ENCODE measurements around the gene HLCS. TPM values are rescaled to one million over a fixed set of nuclear protein-coding genes. Genes with fewer than 3 reads are reported as not detected.

Gene HLCS
- total RNA-seq, 1 experiment from 2014 or later: 12.7 TPM

DNA sequence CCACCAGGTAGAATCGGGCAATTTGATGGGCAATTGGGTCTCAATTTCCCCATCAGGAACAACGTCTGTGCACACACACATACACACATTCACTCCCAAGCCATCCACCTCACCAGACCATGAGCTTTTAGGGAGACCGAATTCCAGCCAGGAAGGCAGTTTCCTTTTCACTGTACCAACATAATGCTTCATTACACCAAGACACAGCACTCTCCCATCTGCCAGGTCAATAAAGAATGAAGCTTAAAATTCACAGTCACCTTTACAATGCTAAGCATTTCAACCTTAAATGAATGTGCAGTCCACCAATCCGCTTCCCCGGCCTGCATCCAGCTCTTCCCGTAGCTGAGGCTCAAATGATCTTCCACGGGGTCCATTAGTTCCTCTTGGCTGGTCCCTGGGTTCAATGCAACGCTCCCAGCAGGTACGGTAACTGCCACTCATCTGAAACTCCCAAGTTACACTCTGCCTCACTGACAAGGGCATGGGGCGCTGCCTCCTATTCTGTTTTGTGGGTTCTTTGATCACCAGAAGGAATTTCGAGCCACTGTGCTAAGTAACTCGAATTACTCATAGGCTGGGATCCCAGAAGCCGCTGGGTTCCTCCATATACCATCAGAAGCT lies 162.5 kb downstream of the HLCS start:
- no CpG with 5 or more reads among the region's 13 CpGs for WGBS (ENCODE audit: extremely low coverage, insufficient read length, low lambda C conversion rate)
- no peaks in the 10 kb centered on the region for H3K27me3 ChIP-seq (ENCODE audit: insufficient read depth, low read length)
- no peak overlapping the region for H2BK15ac ChIP-seq (ENCODE audit: low read depth, low read length)
- H4K20me1 ChIP-seq (ENCODE audit: control insufficient read depth, insufficient read depth, insufficient read length): no peaks in the 10 kb centered on the region
- H3K27ac ChIP-seq (ENCODE audit: insufficient read length, low read depth, low read length): no peak overlapping the region
- H3K18ac ChIP-seq (ENCODE audit: insufficient read length, low read depth, low read length): no peak overlapping the region
- TF ChIP-seq CTCF (conservative IDR thresholded peaks at IDR 0.05): no peak
- Mint-ChIP-seq H3K36me3 (ENCODE audit: insufficient read depth in 1 of 3, low read depth in 3 of 3) (peaks cover 0 to 3% (median 0%) of the 10 kb centered on the region in 3 experiments; a peak in 3 of 7 replicates), H3K9me3 (peaks cover 4% of the 10 kb centered on the region in 2 experiments; a peak in 2 of 5 replicates), H3K27ac (peak overlapping the region in 1 of 3 experiments; percentile 57; a peak in 1 of 7 replicates), H3K4me1 (no peaks in the 10 kb centered on the region), H3K27me3 (ENCODE audit: low read depth) (no peaks in the 10 kb centered on the region), H3K4me3 (no peak overlapping the region)
- no peak overlapping the region for H2BK20ac ChIP-seq (ENCODE audit: low read depth, low read length, poor library complexity, severe bottlenecking)
- no peak overlapping the region for H2AK5ac ChIP-seq (ENCODE audit: insufficient read length, low read length)
- no peak overlapping the region for H2BK5ac ChIP-seq (ENCODE audit: insufficient read length, low read length)
- no peaks in the 10 kb centered on the region for H3K9me3 ChIP-seq (ENCODE audit: control insufficient read depth, low read depth, low read length)
- no peak overlapping the region for H2BK12ac ChIP-seq (ENCODE audit: insufficient read length, low read depth, low read length)
- no peak overlapping the region for H3K9ac ChIP-seq (ENCODE audit: extremely low read depth, insufficient read length, low read length)
- no peak overlapping the region for H4K91ac ChIP-seq (ENCODE audit: insufficient read length, low read depth, low read length)
- H2BK120ac ChIP-seq (ENCODE audit: low read depth, low read length, poor library complexity, severe bottlenecking): no peak overlapping the region
- no peaks in the 10 kb centered on the region for H3K23me2 ChIP-seq (ENCODE audit: insufficient read length, low read depth, low read length, poor library complexity, severe bottlenecking)
- no peak overlapping the region for H3K56ac ChIP-seq (ENCODE audit: insufficient read length, low read depth, low read length)
- no peak overlapping the region for H3T11ph ChIP-seq (ENCODE audit: low read length)
- H3K4me1 ChIP-seq (ENCODE audit: insufficient read depth, low read length): no peaks in the 10 kb centered on the region
- H3K14ac ChIP-seq (ENCODE audit: insufficient read depth, low read length): no peak overlapping the region
- no peak overlapping the region for H3K4ac ChIP-seq (ENCODE audit: low read depth, low read length)
- no peak overlapping the region for H4K5ac ChIP-seq (ENCODE audit: insufficient read length, low read depth, low read length)
- no peak overlapping the region for H4K8ac ChIP-seq (replicated peaks; ENCODE audit: insufficient read length, low read depth, low read length)
- no peak overlapping the region for H3K23ac ChIP-seq (ENCODE audit: insufficient read length, low read depth, low read length)
- H2AFZ ChIP-seq (ENCODE audit: low read length): no peak overlapping the region
- no peaks in the 10 kb centered on the region for H3K79me2 ChIP-seq (ENCODE audit: insufficient read depth, low read length)
- H3K4me2 ChIP-seq (ENCODE audit: insufficient read depth, insufficient read length, low read length): no peak overlapping the region
- no peak for DNase-seq
- no peaks in the 10 kb centered on the region for H3K79me1 ChIP-seq (ENCODE audit: insufficient read depth, low read depth, low read length, poor library complexity, severe bottlenecking)

Measured in H9 (cell line).